ENCODE results near the gene GCLC.

GRCh38 chr6:53591873-53592272, 47.0 kb upstream of the GCLC start:
- TF ChIP-seq CTCF (IDR thresholded peaks at IDR 0.05) (no peak), ZNF232 (CRISPR knock-in tag; IDR thresholded peaks at IDR 0.05) (no peak), ATF2 (CRISPR knock-in tag; IDR thresholded peaks at IDR 0.05; ENCODE audit: borderline replicate concordance, low read depth) (no peak), ZBTB21 (CRISPR knock-in tag; IDR thresholded peaks at IDR 0.05; ENCODE audit: borderline replicate concordance) (no peak), SP1 (CRISPR knock-in tag; conservative IDR thresholded peaks at IDR 0.05) (no peak), ELF4 (CRISPR knock-in tag; IDR thresholded peaks at IDR 0.05; ENCODE audit: low read depth) (no peak), CREM (CRISPR knock-in tag; IDR thresholded peaks at IDR 0.05) (no peak), E2F4 (CRISPR knock-in tag; IDR thresholded peaks at IDR 0.05; ENCODE audit: borderline replicate concordance, low read depth) (no peak), OVOL2 (CRISPR knock-in tag; IDR thresholded peaks at IDR 0.05; ENCODE audit: borderline replicate concordance) (no peak), SMAD3 (CRISPR knock-in tag; IDR thresholded peaks at IDR 0.05; ENCODE audit: borderline replicate concordance) (no peak), ZNF121 (CRISPR knock-in tag; IDR thresholded peaks at IDR 0.05) (no peak)

Data from WTC11 (cell line).